SK-N-SH (cell line): Measurements from ENCODE around the gene SMARCD1. TPM values are rescaled to one million over a fixed set of nuclear protein-coding genes. Genes with fewer than 3 reads are reported as not detected.

ENCODE experiments used
- CTCF ChIA-PET: fragments of 300-600, 350-600 bp; formaldehyde crosslinking; extraction: SDS; loops from one replicate; lab custom pipeline; 2021; lab: Yijun Ruan, JAX
- POLR2A ChIA-PET: fragments of 350-600 bp; sonication (Branson Sonifier 250); formaldehyde crosslinking; extraction: SDS; loops from one replicate; lab custom pipeline; 2020; ENCODE audit warnings: antibody characterized with exemption, inconsistent platforms; lab: Yijun Ruan, JAX
- DNase-seq: peaks from one replicate; pipeline ENCODE4 v3.0.0; 2012
- H2AFZ ChIP-seq: fragments of 200-600 bp; sonication (generic); 2 replicates; pipeline ENCODE4 v1.8.1; 2016; ENCODE audit warnings: antibody characterized with exemption, mild to moderate bottlenecking, low read depth
- H3F3A ChIP-seq: fragments of 200-600 bp; sonication (generic); replicated peaks from 2 replicates; pipeline ENCODE3; 2016; ENCODE audit warnings: antibody characterized with exemption, mild to moderate bottlenecking; ENCODE audit not compliant: insufficient read depth
- H3K27ac ChIP-seq, 2 experiments: fragments of 200-500 bp in 1 of 2; fragments of 200-600 bp in 1 of 2; sonication (Bioruptor generic) in 1 of 2; sonication (generic), shearing (Covaris generic) in 1 of 2; 2 replicates each; pipeline versions ENCODE4 v1.5.1 to v1.6.1; 2014 to 2016; ENCODE audit warnings: low read depth in 2 of 2, inconsistent platforms in 1 of 2, low read length in 1 of 2, mild to moderate bottlenecking in 1 of 2, mixed read lengths in 1 of 2
- H3K27me3 ChIP-seq: fragments of 200-600 bp; sonication (generic), shearing (Covaris generic); 2 replicates; pipeline ENCODE4 v1.6.1; 2016; ENCODE audit warnings: mixed run types; ENCODE audit not compliant: insufficient read depth
- H3K36me3 ChIP-seq, 2 experiments: fragments of 200-500 bp in 1 of 2; fragments of 200-600 bp in 1 of 2; sonication (Bioruptor generic) in 1 of 2; sonication (generic) in 1 of 2; replicated peaks in 1 of 2; 2 replicates each; pipeline versions ENCODE3 to v1.5.1; 2014 to 2016; ENCODE audit warnings: low read length in 1 of 2, mild to moderate bottlenecking in 1 of 2; ENCODE audit not compliant: insufficient read depth in 2 of 2, control insufficient read depth in 1 of 2
- H3K4me1 ChIP-seq, 2 experiments: fragments of 200-500 bp in 1 of 2; fragments of 200-600 bp in 1 of 2; sonication (Bioruptor generic) in 1 of 2; sonication (generic), shearing (Covaris generic) in 1 of 2; 2 replicates each; pipeline versions ENCODE4 v1.5.1 to v1.6.1; 2014 to 2016; ENCODE audit warnings: low read depth in 1 of 2, low read length in 1 of 2, mixed run types in 1 of 2; ENCODE audit not compliant: insufficient read depth in 2 of 2, control insufficient read depth in 1 of 2
- H3K4me2 ChIP-seq: fragments of 200-600 bp; sonication (generic), shearing (Covaris generic); 2 replicates; pipeline ENCODE4 v1.6.1; 2017; ENCODE audit warnings: mixed run types
- H3K4me3 ChIP-seq, 2 experiments: fragments of 200-500 bp in 1 of 2; fragments of 200-600 bp in 1 of 2; sonication (Bioruptor generic) in 1 of 2; sonication (generic), shearing (Covaris generic) in 1 of 2; 2 replicates each; pipeline versions ENCODE4 v1.5.1 to v1.8.1; 2014 to 2016; ENCODE audit warnings: low read depth in 2 of 2, inconsistent platforms in 1 of 2, low read length in 1 of 2, mild to moderate bottlenecking in 1 of 2, mixed read lengths in 1 of 2, moderate library complexity in 1 of 2
- H3K79me2 ChIP-seq: fragments of 200-600 bp; sonication (generic); 2 replicates; pipeline ENCODE4 v1.8.1; 2017; ENCODE audit warnings: mild to moderate bottlenecking; ENCODE audit not compliant: insufficient read depth
- H3K9ac ChIP-seq: fragments of 200-600 bp; sonication (generic); 2 replicates; pipeline ENCODE4 v1.6.1; 2017; ENCODE audit warnings: mixed run types
- H3K9me2 ChIP-seq: fragments of 200-600 bp; sonication (generic); 2 replicates; pipeline ENCODE4 v1.6.1; 2017; ENCODE audit warnings: mixed run types
- H3K9me3 ChIP-seq: fragments of 200-600 bp; sonication (generic); 2 replicates; pipeline ENCODE4 v1.6.1; 2017; ENCODE audit warnings: mixed run types, mild to moderate bottlenecking, moderate library complexity
- H4K20me1 ChIP-seq: fragments of 200-600 bp; sonication (generic); 2 replicates; pipeline ENCODE4 v1.6.1; 2017; ENCODE audit warnings: mild to moderate bottlenecking, mixed run types; ENCODE audit not compliant: insufficient read depth
- CHD2 ChIP-seq: fragments of 150-350 bp; IDR thresholded peaks from 2 replicates; pipeline ENCODE4 v1.6.1; 2018; ENCODE audit warnings: low read length; ENCODE audit not compliant: partially characterized antibody
- EP300 ChIP-seq, 2 experiments: IDR thresholded peaks; 2 replicates each; pipeline versions ENCODE4 v1.4.0 to v1.6.1; 2012; ENCODE audit warnings: borderline replicate concordance in 1 of 2, low read depth in 1 of 2, low read length in 1 of 2
- FOSL2 ChIP-seq: IDR thresholded peaks from 2 replicates; pipeline ENCODE4 v1.4.0; 2012; ENCODE audit warnings: low read depth, mild to moderate bottlenecking, moderate library complexity, borderline replicate concordance
- FOXM1 ChIP-seq: IDR thresholded peaks from 2 replicates; pipeline ENCODE4 v1.4.0; 2012; ENCODE audit warnings: low read depth, mild to moderate bottlenecking
- GABPA ChIP-seq: IDR thresholded peaks from 2 replicates; pipeline ENCODE4 v1.4.0; 2012; ENCODE audit warnings: low read depth, mild to moderate bottlenecking
- GATA2 ChIP-seq: sonication (generic); formaldehyde crosslinking; IDR thresholded peaks from 2 replicates; pipeline ENCODE4 v1.5.0; 2020; ENCODE audit warnings: mild to moderate bottlenecking, missing genetic modification reagents
- JUND ChIP-seq: IDR thresholded peaks from 2 replicates; pipeline ENCODE4 v1.4.0; 2012
- MEF2A ChIP-seq: IDR thresholded peaks from 2 replicates; pipeline ENCODE4 v1.4.0; 2012; ENCODE audit warnings: low read depth, borderline replicate concordance
- MXI1 ChIP-seq: IDR thresholded peaks from 2 replicates; pipeline ENCODE4 v1.6.1; 2012; ENCODE audit warnings: mild to moderate bottlenecking, low read depth, low read length, improper control_type of control experiment
- NFIC ChIP-seq: IDR thresholded peaks from 2 replicates; pipeline ENCODE4 v1.4.0; 2012; ENCODE audit warnings: borderline replicate concordance
- NRF1 ChIP-seq: IDR thresholded peaks from 2 replicates; pipeline ENCODE4 v1.6.1; 2012; ENCODE audit warnings: low read depth, mild to moderate bottlenecking, low read length
- POLR2AphosphoS5 ChIP-seq: IDR thresholded peaks from 2 replicates; pipeline ENCODE4 v1.6.1; 2012; ENCODE audit warnings: low read depth, low read length
- RCOR1 ChIP-seq: fragments of 150-350 bp; IDR thresholded peaks from 2 replicates; pipeline ENCODE4 v1.6.1; 2017; ENCODE audit warnings: antibody characterized with exemption, low read length
- RFX5 ChIP-seq: IDR thresholded peaks from 2 replicates; pipeline ENCODE4 v1.6.1; 2012; ENCODE audit warnings: mild to moderate bottlenecking, improper control_type of control experiment, low read length
- SMC3 ChIP-seq: IDR thresholded peaks from 2 replicates; pipeline ENCODE4 v1.6.1; 2012; ENCODE audit warnings: low read depth, low read length, improper control_type of control experiment
- TAF1 ChIP-seq: IDR thresholded peaks from 2 replicates; pipeline ENCODE4 v1.6.1; 2012; ENCODE audit warnings: low read depth, mild to moderate bottlenecking, low read length, moderate library complexity, borderline replicate concordance
- TCF12 ChIP-seq: IDR thresholded peaks from 2 replicates; pipeline ENCODE4 v1.4.0; 2012
- TEAD4 ChIP-seq: IDR thresholded peaks from 2 replicates; pipeline ENCODE4 v1.4.0; 2012; ENCODE audit warnings: mild to moderate bottlenecking, borderline replicate concordance; ENCODE audit not compliant: insufficient read depth
- USF1 ChIP-seq: IDR thresholded peaks from 2 replicates; pipeline ENCODE4 v1.4.0; 2012; ENCODE audit warnings: low read depth, borderline replicate concordance
- YY1 ChIP-seq: IDR thresholded peaks from 2 replicates; pipeline ENCODE4 v1.4.0; 2012; ENCODE audit warnings: low read depth, mild to moderate bottlenecking
- WGBS: methylation state at CpG from one replicate; pipeline ENCODE4 v1.1.6; 2017; ENCODE audit warnings: low lambda C conversion rate; 5-methylcytosine and 5-hydroxymethylcytosine counted together
- polyA plus RNA-seq, 3 experiments: library from polyadenylated mRNA; depleted of rRNA; stranded (reverse); fragments of >200 nt; gene quantifications; 2 replicates each; pipeline ENCODE4 v1.2.3, GENCODE V29; 2012

The SMARCD1 gene
- polyA plus RNA-seq, 1 of the 3 experiments (the other 2 are of a cell fraction), result 58.5 TPM

GRCh38 chr12:50106907-50107306 lies 21.8 kb downstream of the SMARCD1 start:
- DNase-seq, result no peak
- Histone ChIP-seq H3K4me2 (no peak overlapping the region), H3K36me3 (peaks cover under 1 to 3% of the 10 kb centered on the region in 2 experiments), H3K9me3 (no peaks in the 10 kb centered on the region), H3K27me3 (no peaks in the 10 kb centered on the region), H3K9ac (no peak overlapping the region), H2AFZ (no peak overlapping the region), H3K4me3 (no peak overlapping the region), H3K79me2 (no peaks in the 10 kb centered on the region), H3F3A (peaks cover 5% of the 10 kb centered on the region), H3K9me2 (no peaks in the 10 kb centered on the region), H3K4me1 (peaks cover 12 to 39% of the 10 kb centered on the region in 2 experiments; a peak in 2 of 4 replicates), H4K20me1 (no peaks in the 10 kb centered on the region), H3K27ac (no peak overlapping the region)
- ChIA-PET POLR2A (interaction anchor here (0.6 kb wide), 1 partner anchor 11 kb away, joined by 3 read pairs; no protein-coding TSS in a partner anchor), CTCF (interaction anchor here (1.0 to 1.3 kb wide), 3 partner anchors 19 to 69 kb away, joined by 3 to 7 read pairs (median 3); no protein-coding TSS in a partner anchor)
- TF ChIP-seq RCOR1, result no peak
- no peak for TF ChIP-seq FOSL2
- TF ChIP-seq TCF12, result no peak
- no peak for TF ChIP-seq EP300 (IDR thresholded peaks at IDR 0.05; ENCODE audit: borderline replicate concordance in 1 of 2, low read depth in 1 of 2, low read length in 1 of 2)
- TF ChIP-seq USF1, result no peak
- TF ChIP-seq GATA2 (CRISPR knock-in tag), result no peak
- no peak for TF ChIP-seq POLR2AphosphoS5
- TF ChIP-seq TEAD4, result no peak
- no peak for TF ChIP-seq YY1
- no peak for TF ChIP-seq TAF1
- TF ChIP-seq MEF2A, result no peak
- TF ChIP-seq NFIC, result no peak
- TF ChIP-seq GABPA, result no peak
- no peak for TF ChIP-seq RFX5
- TF ChIP-seq MXI1, result no peak
- TF ChIP-seq CHD2, result no peak
- no peak for TF ChIP-seq SMC3
- TF ChIP-seq NRF1, result no peak
- TF ChIP-seq FOXM1, result no peak
- TF ChIP-seq JUND, result no peak
- WGBS, result 20% methylated on average over 2 of the region's 3 CpGs
